K562 (cell line): ENCODE data around the gene NKIRAS2. TPM values are rescaled to one million over a fixed set of nuclear protein-coding genes. Genes with fewer than 3 reads are reported as not detected.
A peak's percentile ranks its signal among the peaks of the same experiment; 100 is the strongest.

ENCODE experiments used
- ARHGAP35 ChIP-seq: fragments of 450-650 bp; IDR thresholded peaks from 2 replicates; pipeline ENCODE4 v1.6.1; 2018; ENCODE audit not compliant: partially characterized antibody
- BCOR ChIP-seq: fragments of 450-650 bp; IDR thresholded peaks from 2 replicates; pipeline ENCODE4 v1.6.1; 2016
- C11orf30 ChIP-seq: fragments of 450-650 bp; IDR thresholded peaks from 2 replicates; pipeline ENCODE4 v1.6.1; 2016; ENCODE audit warnings: low read depth, mild to moderate bottlenecking
- CBX8 ChIP-seq: fragments of 200-600 bp; sonication (generic); IDR thresholded peaks from 2 replicates; pipeline ENCODE4 v1.6.1; 2012; ENCODE audit warnings: borderline replicate concordance, mixed run types, low read depth, mild to moderate bottlenecking, moderate library complexity, mixed read lengths, low read length, control low read depth, inconsistent platforms; ENCODE audit not compliant: poor library complexity, severe bottlenecking; ENCODE audit errors: extremely low read depth
- CEBPG ChIP-seq, 3 experiments: fragments of 200-800 bp in 1 of 3; sonication (Bioruptor generic) in 1 of 3; sonication (generic) in 1 of 3; formaldehyde crosslinking in 1 of 3; IDR thresholded peaks in 2 of 3; conservative IDR thresholded peaks in 1 of 3; 2 replicates each; pipeline versions ENCODE4 v1.6.1 to v1.8.0; 2016 to 2022; ENCODE audit warnings: missing compliant biosample characterization in 2 of 3, missing genetic modification characterization in 2 of 3, mild to moderate bottlenecking in 1 of 3, missing genetic modification reagents in 1 of 3
- DMBX1 ChIP-seq: fragments of 250-450 bp; sonication (Bioruptor Pico); IDR thresholded peaks from 2 replicates; pipeline ENCODE4 v1.8.0; 2022; ENCODE audit warnings: inconsistent platforms, mild to moderate bottlenecking, moderate library complexity, borderline replicate concordance
- KLF16 ChIP-seq: IDR thresholded peaks from 2 replicates; pipeline ENCODE4 v1.6.1; 2016; ENCODE audit warnings: antibody characterized with exemption
- POLR2AphosphoS5 ChIP-seq: IDR thresholded peaks from 2 replicates; pipeline ENCODE4 v1.6.1; 2011; ENCODE audit warnings: mild to moderate bottlenecking, low read depth, low read length, moderate library complexity; ENCODE audit not compliant: control insufficient read depth, insufficient read depth
- RFX7 ChIP-seq: fragments of 250-450 bp; sonication (Bioruptor Pico); IDR thresholded peaks from 2 replicates; pipeline ENCODE4 v1.5.1; 2021; ENCODE audit warnings: mild to moderate bottlenecking
- SETDB1 ChIP-seq: IDR thresholded peaks from one replicate; pipeline ENCODE4 v1.6.1; 2012; ENCODE audit warnings: low read length, control low read depth, inconsistent platforms
- SIN3A ChIP-seq, 2 experiments: fragments of 150-350 bp in 1 of 2; IDR thresholded peaks; 2 replicates each; pipeline ENCODE4 v1.6.1; 2011 to 2016; ENCODE audit warnings: borderline replicate concordance in 2 of 2, low read depth in 2 of 2, low read length in 2 of 2, mild to moderate bottlenecking in 2 of 2, moderate library complexity in 2 of 2; ENCODE audit not compliant: control insufficient read depth in 1 of 2
- SOX6 ChIP-seq: fragments of 450-650 bp; IDR thresholded peaks from 2 replicates; pipeline ENCODE4 v1.6.1; 2014; ENCODE audit warnings: mild to moderate bottlenecking
- SRSF1 ChIP-seq: fragments of 200-400 bp; formaldehyde crosslinking; IDR thresholded peaks from 2 replicates; pipeline ENCODE4 v1.6.1; 2017; ENCODE audit warnings: mild to moderate bottlenecking, low read depth, low read length, moderate library complexity
- STAT5B ChIP-seq: fragments of 250-450 bp; sonication (Bioruptor Pico); IDR thresholded peaks from 2 replicates; pipeline ENCODE4 v1.8.0; 2021; ENCODE audit warnings: mild to moderate bottlenecking, inconsistent platforms
- TEAD2 ChIP-seq: fragments of 450-650 bp; IDR thresholded peaks from 2 replicates; pipeline ENCODE4 v1.6.1; 2016; ENCODE audit warnings: missing genetic modification characterization, control low read depth, missing compliant biosample characterization
- ZNF695 ChIP-seq: fragments of 450-650 bp; formaldehyde crosslinking; IDR thresholded peaks from 2 replicates; pipeline ENCODE4 v1.4.0; 2020; ENCODE audit warnings: mild to moderate bottlenecking, moderate library complexity
- ZNF76 ChIP-seq: fragments of 250-450 bp; sonication (Bioruptor Pico); IDR thresholded peaks from 2 replicates; pipeline ENCODE4 v1.4.0; 2020; ENCODE audit warnings: mild to moderate bottlenecking, moderate library complexity, borderline replicate concordance
- ZNF77 ChIP-seq: fragments of 250-450 bp; sonication (Bioruptor Pico); IDR thresholded peaks from 2 replicates; pipeline ENCODE4 v1.5.0; 2020
- polyA plus RNA-seq, 8 experiments: library from polyadenylated mRNA; depleted of rRNA in 4 of 8; stranded (reverse) in 5 of 8; unstranded in 3 of 8; fragments of >200 nt; fragmentation: Nextera tagmentation in 2 of 8; fragmentation: Illumina TruSeq in 1 of 8; extraction: Ambion mirVana in 2 of 8; extraction: Trizol in 1 of 8; gene quantifications; 2 replicates each; pipeline versions ENCODE4 v1.2.1 to v1.2.3, GENCODE V29; 2011 to 2014; ENCODE audit warnings: inconsistent platforms in 1 of 8, missing spikeins in 1 of 8
- total RNA-seq, 7 experiments: library from RNA; depleted of rRNA in 6 of 7; stranded (reverse); fragments of >200 nt in 6 of 7; fragmentation: Illumina TruSeq in 2 of 7; extraction: Trizol in 2 of 7; gene quantifications; 2 replicates each; pipeline versions ENCODE4 v1.2.1 to v1.2.3, GENCODE V29; 2011 to 2021; ENCODE audit warnings: low replicate concordance in 1 of 7
- TF ChIP-seq, protein P1 (sequence below): sonication (generic); IDR thresholded peaks from 2 replicates; pipeline ENCODE4 v1.6.1; 2016
- TF ChIP-seq, protein P2 (sequence below): fragments of 450-650 bp; IDR thresholded peaks from 2 replicates; pipeline ENCODE4 v1.7.1; 2018; ENCODE audit warnings: mild to moderate bottlenecking, low read depth; ENCODE audit not compliant: partially characterized antibody
- TF ChIP-seq, protein P3 (sequence below): fragments of 450-650 bp; formaldehyde crosslinking; IDR thresholded peaks from 2 replicates; pipeline ENCODE4 v1.4.0; 2020; ENCODE audit warnings: mild to moderate bottlenecking, moderate library complexity

The NKIRAS2 gene
- total and polyA plus RNA-seq, 9 of the 15 experiments (the other 6 are each of a cell fraction or from before 2014, with no cell fraction given): 10.1 to 65.5 (median 29.8) TPM

DNA sequence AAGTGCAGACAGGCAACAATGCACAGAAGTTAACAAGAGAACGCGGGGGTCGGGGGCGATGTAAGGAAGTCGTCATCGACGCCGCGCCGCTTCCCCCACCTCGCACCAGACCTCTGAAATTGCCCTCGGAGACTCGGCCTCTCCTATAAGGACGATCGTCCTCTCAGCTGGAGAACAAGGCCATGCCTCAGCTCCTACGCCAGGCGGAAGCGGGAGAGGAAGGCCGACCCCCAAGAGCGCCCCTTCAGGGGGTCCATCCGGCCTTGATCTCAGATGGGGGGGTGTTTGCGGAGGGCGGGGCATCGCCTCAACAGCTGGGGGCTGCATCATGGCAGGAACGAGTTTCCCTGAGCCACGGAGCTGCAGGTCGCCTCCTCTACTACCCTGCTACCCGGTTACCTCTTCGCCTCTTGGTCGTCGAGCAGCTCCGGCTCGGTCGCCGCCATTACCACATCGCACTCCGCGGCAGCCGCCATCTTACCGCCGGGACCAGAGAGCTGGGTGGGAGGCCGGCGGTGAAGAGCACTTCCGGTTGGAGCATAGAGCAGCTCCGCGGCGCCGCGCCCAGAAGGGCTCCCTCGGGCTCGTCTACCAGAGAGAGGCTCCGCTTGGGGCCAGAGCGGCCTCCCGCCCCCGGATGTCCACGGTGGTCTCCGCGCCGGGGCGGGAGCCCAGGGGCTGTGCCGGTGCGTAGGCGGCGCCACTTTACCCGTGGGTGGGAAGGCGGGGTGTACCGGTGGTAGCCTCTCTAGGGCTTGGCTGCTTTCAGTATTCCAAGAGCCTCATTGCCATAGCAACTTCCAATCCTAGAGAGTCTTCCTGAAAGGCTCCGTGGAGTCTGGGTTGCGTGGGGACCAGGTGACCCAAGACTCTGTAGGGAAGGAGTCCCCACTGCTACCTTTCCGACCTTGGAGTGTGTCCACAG lies 2.7 kb upstream of the NKIRAS2 start, which contains the start of gene DNAJC7 (continued):
- TF ChIP-seq TEAD2 (tag): no peak
- no peak for TF ChIP-seq CBX8
- TF ChIP-seq BCOR: no peak
- TF ChIP-seq, protein P1, sequence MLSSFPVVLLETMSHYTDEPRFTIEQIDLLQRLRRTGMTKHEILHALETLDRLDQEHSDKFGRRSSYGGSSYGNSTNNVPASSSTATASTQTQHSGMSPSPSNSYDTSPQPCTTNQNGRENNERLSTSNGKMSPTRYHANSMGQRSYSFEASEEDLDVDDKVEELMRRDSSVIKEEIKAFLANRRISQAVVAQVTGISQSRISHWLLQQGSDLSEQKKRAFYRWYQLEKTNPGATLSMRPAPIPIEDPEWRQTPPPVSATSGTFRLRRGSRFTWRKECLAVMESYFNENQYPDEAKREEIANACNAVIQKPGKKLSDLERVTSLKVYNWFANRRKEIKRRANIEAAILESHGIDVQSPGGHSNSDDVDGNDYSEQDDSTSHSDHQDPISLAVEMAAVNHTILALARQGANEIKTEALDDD: no peak
- peak; percentile 54 for TF ChIP-seq SOX6
- 0 out of 2 replicates have a peak, but pooled peaks have one; percentile 21 for TF ChIP-seq ZNF76 (CRISPR knock-in tag)
- TF ChIP-seq SRSF1: no peak
- TF ChIP-seq, protein P2, sequence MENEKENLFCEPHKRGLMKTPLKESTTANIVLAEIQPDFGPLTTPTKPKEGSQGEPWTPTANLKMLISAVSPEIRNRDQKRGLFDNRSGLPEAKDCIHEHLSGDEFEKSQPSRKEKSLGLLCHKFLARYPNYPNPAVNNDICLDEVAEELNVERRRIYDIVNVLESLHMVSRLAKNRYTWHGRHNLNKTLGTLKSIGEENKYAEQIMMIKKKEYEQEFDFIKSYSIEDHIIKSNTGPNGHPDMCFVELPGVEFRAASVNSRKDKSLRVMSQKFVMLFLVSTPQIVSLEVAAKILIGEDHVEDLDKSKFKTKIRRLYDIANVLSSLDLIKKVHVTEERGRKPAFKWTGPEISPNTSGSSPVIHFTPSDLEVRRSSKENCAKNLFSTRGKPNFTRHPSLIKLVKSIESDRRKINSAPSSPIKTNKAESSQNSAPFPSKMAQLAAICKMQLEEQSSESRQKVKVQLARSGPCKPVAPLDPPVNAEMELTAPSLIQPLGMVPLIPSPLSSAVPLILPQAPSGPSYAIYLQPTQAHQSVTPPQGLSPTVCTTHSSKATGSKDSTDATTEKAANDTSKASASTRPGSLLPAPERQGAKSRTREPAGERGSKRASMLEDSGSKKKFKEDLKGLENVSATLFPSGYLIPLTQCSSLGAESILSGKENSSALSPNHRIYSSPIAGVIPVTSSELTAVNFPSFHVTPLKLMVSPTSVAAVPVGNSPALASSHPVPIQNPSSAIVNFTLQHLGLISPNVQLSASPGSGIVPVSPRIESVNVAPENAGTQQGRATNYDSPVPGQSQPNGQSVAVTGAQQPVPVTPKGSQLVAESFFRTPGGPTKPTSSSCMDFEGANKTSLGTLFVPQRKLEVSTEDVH: peak; percentile 35
- no peak for TF ChIP-seq SETDB1
- TF ChIP-seq C11orf30: peak; percentile 75
- TF ChIP-seq, protein P3, sequence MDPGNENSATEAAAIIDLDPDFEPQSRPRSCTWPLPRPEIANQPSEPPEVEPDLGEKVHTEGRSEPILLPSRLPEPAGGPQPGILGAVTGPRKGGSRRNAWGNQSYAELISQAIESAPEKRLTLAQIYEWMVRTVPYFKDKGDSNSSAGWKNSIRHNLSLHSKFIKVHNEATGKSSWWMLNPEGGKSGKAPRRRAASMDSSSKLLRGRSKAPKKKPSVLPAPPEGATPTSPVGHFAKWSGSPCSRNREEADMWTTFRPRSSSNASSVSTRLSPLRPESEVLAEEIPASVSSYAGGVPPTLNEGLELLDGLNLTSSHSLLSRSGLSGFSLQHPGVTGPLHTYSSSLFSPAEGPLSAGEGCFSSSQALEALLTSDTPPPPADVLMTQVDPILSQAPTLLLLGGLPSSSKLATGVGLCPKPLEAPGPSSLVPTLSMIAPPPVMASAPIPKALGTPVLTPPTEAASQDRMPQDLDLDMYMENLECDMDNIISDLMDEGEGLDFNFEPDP (CRISPR knock-in tag): no peak
- TF ChIP-seq POLR2AphosphoS5: peak; percentile 91
- peak; percentile 17 to 77; a peak in 3 of 4 replicates for TF ChIP-seq SIN3A (IDR thresholded peaks at IDR 0.05; ENCODE audit: borderline replicate concordance in 2 of 2, control insufficient read depth in 1 of 2, low read depth in 2 of 2, low read length in 2 of 2)
- no peak for TF ChIP-seq CEBPG (CRISPR knock-in tag; IDR thresholded peaks at IDR 0.05)
- TF ChIP-seq CEBPG (tag; conservative IDR thresholded peaks at IDR 0.05 in 1 of 2, IDR thresholded peaks at IDR 0.05 in 1 of 2): no peak
- TF ChIP-seq ZNF695 (CRISPR knock-in tag): no peak
- TF ChIP-seq ARHGAP35: no peak
- TF ChIP-seq KLF16: no peak
- no peak for TF ChIP-seq STAT5B (CRISPR knock-in tag)
- no peak for TF ChIP-seq RFX7 (CRISPR knock-in tag)
- TF ChIP-seq ZNF77 (CRISPR knock-in tag): no peak
- no peak for TF ChIP-seq DMBX1 (CRISPR knock-in tag)
